ENCODE measurements around the gene C19orf73.
"Not testable (repeated sequence)": the region's sequence is repeated elsewhere in the genome, so short reads cannot be mapped to it uniquely, and the experiment has no call there.

The C19orf73 gene

DNA sequence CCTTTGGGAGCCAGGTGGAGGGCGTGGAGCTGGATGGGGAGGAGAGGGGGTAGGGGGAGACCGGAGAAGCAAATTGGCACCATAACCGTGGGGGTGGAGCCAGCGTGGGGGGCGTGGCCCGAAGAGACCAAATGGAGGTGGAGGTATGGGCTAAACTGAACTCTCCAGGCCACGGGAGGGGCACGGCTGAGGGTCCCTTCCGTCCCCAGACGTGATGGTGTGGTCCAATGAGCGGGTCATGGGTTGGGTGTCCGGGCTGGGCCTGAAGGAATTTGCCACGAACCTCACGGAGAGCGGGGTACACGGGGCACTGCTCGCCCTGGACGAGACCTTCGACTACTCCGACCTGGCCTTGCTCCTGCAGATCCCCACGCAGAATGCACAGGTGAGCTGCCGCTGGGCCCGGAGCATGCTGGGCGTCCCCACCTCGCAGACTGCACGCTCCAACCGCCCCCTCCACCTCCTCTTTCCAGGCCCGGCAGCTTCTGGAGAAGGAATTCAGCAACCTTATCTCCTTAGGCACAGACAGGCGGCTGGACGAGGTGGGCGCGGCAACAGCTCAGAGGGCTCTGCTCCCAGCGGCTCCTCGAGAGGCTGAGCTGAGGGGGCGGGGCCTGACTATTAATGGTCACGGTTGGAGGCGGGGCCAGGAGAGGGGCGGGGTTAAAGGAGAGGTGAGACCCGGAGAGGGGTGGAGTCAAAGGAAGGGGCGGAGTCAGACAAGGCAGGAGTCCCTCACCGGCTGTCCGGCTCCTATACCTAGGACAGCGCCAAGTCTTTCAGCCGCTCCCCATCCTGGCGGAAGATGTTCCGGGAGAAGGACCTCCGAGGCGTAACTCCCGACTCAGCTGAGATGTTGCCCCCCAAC lies 30.1 kb upstream of the C19orf73 start:
- DNase-seq (ENCODE audit: low spot score): peak; percentile 97

DNA sequence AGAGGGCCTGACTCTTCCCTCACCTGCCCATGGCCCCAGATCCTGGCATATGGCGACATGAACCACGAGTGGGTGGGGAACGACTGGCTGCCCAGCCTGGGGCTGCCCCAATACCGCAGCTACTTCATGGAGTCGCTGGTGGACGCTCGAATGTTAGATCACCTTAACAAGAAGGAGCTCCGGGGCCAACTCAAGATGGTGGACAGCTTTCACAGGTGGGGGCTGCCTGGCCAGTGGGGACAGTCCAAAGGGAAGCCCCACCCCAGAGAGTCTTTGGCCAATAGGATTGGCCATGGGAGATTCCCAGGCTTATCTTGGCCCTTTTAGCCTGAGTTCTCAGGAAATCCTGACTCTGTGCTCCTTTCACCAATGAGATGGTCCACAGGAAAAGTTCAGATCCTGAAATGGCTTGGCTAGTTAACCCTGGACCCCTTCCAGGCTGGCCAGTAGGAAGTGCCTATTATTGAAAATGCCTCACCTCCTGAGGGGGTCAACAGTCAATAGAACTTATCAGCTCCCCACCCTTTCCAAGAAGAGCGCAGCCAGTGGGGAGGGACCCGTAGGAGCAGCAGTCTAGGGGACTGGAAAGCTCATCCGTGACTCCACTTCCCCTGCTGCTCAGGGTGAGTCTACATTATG lies 29.2 kb upstream of the C19orf73 start:
- no peak for DNase-seq (ENCODE audit: low spot score)

DNA sequence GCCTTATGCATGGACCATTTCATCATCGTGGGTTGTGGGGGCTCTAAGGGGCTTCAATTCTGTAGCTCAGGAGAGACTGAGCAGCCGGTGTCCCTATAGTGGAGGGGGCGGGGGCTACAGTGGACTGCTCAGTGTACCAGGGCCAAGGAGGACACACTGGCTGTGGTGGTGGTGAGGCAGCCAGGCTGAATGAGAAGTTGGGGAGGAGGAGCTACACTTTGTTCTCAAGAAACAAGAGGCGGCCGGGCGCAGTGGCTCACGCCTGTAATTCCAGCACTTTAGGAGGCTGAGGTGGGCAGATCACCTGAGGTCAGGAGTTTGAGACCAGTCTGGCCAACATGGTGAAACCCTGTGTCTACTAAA lies 27.4 kb upstream of the C19orf73 start:
- not testable (repeated sequence) for DNase-seq (ENCODE audit: low spot score)

DNA sequence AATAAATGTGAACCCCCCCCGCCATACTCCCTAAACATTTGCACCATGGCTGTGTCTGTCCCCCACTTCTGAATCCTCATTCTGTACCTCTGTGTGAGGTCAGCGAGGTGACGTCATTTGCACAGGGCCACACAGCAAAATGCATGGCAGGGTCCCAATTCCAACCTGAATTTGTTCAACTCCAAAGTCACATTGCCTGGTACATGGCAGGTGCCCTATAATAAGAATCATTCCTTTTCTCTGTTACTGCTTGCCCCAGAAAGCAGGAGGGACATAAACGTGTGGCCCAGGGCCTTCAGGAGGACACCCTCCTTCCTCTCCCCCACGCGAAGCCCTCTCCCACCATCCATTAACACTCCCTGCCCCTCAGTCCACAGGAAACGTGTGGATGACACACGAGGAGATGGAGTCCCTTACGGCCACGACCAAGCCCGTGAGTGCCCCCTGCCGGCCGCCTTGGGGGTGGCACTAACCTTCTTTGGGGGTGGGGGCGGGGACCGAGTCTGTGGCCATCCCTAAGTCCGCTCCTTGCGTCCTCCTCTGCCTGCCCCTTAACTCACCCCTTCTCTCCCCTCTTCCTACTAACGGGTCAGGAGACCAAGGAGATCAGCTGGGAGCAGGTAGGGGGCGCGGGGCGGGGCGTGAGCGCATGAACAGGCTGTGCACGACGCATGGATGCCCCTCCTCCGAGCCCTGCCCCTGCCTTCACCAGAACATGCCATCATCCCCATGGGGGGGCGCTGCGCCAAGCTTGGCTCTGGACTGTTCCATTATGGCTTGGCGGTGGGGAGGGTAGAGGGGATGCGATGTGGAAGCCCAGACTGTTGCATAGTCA lies 26.8 kb upstream of the C19orf73 start:
- DNase-seq (ENCODE audit: low spot score): peak; percentile 73

DNA sequence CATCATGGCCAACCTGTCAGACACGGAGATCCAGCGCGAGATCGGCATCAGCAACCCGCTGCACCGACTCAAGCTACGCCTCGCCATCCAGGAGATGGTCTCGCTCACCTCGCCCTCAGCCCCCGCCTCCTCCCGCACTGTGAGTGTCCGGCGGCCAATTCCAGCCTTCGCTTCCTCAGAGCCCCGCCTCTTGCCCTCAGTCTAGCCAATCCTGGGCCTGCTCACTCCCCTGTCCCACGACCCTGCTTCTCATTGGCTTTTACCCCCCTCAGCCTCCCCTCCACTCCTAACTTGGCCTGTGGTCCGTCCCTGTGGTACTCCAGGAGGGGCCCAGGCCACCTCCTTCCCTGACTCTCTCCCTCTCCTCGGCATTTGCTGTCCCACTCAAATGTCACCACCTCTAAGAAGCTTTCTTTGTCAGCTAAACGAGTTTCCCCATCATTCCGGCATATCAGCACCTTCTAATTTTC lies 24.0 kb upstream of the C19orf73 start:
- DNase-seq (ENCODE audit: low spot score): peak; percentile 68

DNA sequence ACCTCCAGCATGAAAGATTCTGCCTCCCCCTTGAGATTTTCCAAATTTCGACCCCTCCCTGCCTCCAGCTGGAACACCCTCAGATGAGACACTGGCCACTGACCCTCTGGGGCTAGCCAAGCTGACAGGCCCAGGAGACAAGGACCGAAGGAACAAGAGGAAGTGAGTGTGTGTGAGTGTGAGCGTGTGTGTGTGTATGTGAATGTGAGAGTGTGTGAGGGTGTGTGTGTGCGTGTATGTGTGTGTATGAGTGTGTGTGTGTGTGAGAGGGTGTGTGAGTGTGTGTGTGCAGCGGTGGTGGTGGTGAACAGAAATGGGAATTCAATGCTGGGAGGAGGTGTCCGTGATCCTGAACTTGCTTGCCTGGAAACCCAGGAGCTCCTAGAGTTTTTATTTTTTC lies 22.4 kb upstream of the C19orf73 start:
- no peak for DNase-seq (ENCODE audit: low spot score)

DNA sequence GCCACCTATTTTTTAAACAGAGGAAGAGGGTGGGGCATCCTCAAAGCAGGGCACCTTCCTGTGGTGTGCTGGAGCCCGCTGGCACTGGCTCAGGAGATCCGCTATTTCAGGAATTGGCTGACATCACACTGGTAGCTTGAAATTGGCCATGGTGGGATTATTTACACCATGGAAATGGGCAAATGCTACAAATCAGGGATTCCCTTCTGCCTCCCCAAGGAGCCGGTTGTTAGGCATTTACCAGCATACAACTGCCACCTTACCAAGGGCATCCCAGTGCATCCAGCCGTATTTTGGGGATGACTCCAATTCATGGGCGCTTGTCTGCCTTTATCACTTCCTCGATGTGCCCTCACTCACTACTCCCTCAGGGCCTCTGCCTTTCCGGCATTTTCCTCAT lies 22.0 kb upstream of the C19orf73 start:
- no peak for DNase-seq (ENCODE audit: low spot score)

DNA sequence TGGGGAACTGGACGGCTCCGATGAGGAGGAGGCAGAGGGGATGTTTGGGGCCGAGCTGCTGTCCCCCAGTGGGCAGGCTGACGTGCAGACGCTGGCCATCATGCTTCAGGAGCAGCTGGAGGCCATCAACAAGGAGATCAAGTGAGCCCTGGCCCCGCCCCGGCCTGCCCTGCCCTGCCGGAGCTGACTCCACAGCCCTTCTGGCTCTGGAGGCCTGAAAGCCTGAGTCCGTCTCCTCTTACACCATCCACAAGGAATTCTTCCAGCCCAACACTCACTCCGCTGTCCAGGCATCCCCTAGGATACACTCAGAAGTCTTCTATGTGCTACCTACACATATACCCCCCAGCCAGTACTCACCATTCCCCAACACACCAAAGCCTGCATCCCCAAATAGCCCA lies 17.8 kb upstream of the C19orf73 start:
- DNase-seq (ENCODE audit: low spot score): no peak

DNA sequence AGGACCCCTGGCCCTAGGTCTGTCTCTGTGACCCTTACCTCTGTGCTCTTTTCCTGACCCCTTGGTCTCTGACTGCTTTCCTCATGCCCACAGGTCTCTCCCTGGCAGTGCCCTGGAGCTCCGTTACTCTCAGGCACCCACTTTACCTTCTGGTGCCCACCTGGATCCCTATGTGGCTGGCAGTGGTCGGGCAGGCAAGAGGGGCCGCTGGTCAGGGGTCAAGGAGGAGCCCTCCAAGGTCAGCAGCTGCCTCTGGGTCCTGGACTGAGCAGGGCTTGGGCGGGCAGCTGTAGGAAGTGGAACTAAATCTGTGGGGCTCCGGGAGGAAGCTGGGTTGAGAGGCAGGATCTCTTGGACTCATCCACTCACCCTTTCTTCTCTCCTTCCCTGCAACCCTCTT lies 16.7 kb upstream of the C19orf73 start:
- DNase-seq (ENCODE audit: low spot score): no peak

DNA sequence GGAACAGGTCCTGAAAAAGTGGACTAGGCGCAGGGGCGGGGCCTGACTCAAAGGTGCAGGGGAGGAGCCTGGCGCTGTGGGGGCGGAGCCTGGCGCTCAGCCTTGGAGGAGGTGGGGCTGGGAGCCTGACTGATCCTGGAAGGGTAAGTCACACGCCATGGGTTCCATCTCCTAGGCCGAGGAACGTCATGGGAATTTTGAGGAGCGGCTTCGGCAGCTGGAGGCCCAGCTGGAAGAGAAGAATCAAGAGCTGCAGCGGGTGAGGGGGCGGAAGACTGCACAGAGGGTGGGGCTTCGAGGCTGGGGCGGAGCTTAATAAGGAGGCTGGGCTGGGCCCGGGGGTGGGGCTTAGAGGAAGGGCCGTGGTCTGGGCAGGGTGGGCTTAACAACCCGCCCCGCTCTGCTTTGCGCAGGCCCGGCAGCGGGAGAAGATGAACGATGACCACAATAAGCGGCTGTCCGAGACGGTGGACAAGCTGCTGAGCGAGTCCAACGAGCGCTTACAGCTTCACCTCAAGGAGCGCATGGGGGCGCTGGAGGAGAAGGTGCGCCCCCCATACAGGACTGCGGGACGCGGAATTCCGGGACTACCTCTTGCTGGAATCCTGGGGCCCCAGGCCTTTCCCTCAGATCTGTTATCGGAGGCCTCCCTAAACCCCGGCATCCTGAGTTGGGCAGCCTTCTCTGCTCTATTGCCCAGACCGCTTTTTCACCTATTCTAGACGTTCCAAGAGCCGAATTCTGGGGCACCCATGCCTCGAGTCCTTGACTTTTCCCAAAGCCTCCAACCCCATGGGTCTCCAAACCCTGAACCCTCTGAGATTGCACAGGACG lies 14.9 kb upstream of the C19orf73 start:
- DNase-seq (ENCODE audit: low spot score): peak; percentile 77

DNA sequence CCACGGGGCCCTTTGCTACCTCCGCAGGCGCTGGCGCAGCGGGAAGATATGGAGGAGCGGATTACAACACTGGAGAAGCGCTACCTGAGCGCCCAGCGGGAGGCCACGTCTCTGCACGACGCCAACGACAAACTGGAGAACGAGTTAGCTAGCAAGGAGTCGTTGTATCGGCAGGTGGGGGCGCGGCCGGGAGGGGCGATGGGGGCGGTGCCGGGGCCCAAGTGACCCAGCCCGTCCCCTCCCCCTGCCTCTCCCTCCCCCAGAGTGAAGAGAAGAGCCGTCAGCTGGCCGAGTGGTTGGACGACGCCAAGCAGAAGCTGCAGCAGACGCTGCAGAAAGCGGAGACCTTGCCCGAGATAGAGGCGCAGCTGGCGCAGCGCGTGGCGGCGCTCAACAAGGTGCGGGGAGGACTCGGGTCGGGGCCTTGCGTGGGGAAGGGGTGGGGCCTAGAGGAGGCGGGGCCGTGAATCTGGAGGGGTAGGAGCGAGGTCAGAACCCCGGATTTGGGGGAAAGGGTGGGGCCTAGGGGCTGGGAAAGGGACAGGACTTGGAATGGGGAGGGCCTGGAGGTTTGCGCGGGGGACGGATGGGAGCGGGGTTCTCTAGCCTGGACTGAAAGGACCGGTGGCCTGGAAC lies 14.1 kb upstream of the C19orf73 start:
- DNase-seq (ENCODE audit: low spot score): peak; percentile 14

DNA sequence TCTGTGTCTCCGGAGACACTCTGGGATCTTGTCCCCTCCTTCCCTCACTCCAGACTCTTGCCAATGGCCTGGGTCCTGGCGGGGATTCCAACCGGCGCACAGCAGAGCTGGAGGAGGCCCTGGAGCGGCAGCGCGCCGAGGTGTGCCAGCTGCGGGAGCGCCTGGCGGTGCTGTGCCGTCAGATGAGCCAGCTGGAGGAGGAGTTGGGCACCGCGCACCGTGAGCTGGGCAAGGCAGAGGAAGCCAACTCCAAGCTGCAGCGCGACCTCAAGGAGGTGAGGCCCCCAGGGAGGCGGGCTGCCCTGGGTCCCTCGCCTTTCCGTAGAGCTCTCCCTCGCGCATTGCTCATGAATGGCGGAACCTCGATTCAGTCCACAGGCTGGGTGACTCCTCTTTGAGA lies 11.4 kb upstream of the C19orf73 start:
- no peak for DNase-seq (ENCODE audit: low spot score)

DNA sequence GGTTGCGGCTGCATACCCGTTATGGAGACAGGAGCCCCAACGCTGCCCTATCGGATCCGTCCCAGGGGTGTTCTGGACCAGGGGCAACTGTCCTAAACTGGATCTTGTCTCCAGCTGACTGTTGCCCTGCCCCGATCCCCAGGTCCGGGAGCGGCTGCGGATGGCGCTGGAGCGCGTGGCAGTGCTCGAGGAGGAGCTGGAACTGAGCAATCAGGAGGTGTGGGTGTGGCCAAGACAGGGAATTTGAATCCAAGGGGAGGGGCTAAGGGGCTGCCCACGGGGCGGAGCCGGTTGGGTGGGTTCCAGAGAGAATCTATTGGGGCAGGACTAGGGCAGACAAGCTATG lies 10.3 kb upstream of the C19orf73 start:
- no peak for DNase-seq (ENCODE audit: low spot score)

DNA sequence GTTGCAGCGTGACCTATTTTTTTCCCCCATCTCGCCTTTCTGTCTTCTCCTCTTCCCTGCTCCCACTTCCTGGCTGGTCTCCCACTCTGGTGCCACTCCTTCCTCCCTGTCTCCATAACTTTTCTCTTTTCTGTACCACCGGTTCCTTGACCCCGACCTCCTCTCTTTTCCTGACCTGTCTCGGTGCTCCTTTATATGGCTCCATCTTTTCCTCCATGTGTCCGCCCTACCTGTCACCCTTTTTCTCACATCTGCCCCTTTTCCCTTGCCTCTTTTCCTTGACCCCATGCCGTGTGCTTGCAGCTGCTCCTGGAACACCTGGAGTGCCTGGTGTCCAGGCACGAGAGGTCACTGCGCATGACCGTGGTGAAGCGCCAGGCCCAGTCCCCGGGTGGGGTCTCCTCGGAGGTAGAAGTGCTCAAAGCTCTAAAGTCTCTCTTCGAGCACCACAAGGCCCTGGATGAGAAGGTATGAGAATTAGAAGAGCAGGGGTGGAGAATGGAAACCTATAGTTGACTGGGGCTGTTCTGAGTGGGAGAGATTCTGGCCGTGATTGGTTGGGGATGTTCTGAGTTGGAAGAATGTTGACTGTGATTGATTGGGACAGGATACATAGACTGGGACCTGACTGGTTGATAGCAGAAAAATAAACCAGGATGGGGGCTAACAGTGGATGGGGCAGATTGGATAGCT lies 9.7 kb upstream of the C19orf73 start:
- no peak for DNase-seq (ENCODE audit: low spot score)

DNA sequence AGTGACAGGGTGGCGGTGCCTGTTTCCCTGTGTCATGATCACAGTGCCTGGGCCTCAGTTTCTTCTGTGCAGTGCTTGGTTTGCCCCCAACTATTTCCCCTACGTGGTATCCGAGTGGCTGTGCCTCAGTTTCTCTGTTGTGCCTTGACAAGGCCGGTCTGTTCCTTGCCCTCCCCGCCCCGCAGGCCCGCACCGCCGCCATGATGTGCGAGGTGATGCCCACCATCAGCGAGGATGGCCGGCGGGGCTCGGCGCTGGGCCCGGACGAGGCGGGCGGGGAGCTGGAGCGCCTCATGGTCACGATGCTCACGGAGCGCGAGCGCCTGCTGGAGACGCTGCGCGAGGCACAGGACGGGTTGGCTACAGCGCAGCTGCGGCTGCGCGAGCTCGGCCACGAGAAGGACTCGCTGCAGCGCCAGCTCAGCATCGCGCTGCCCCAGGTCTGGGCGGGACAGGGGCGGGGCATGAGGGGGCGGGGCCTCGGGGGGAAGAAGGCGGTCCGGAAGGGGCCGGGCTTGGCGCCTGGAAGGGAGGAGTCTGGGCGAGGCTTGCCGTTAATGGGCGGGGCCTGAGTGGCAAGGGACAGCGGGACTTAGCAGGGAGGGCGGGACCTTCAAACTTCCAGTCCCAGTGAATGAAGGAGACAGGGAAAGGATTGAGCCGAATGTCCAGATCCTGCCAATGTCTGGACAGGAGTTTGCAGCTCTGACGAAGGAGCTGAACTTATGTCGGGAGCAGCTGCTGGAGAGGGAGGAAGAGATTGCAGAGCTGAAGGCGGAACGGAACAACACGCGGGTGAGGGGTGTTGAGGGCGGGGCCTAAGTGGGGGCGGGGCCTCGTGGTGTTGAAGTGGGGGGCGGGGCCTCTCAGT lies 9.0 kb upstream of the C19orf73 start:
- DNase-seq (ENCODE audit: low spot score): peak; percentile 97

DNA sequence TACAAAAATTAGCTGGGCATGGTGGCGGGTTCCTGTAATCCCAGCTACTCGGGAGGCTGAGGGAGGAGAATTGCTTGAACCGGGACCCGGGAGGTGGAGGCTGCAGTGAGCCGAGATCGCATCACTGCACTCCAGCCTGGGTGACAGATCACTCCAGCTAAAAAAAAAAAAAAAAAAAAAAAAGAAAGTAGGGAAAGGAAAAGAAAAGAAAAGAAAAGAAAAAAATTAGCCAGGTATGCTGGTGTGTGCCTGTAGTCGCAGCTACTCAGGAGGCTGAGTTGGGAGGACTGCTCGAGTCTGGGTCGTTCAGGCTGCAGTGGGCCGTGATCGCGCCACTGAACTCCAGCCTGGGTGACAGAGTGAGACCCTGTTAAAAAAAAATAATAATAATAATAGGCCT lies 8.3 kb upstream of the C19orf73 start:
- not testable (repeated sequence) for DNase-seq (ENCODE audit: low spot score)

DNA sequence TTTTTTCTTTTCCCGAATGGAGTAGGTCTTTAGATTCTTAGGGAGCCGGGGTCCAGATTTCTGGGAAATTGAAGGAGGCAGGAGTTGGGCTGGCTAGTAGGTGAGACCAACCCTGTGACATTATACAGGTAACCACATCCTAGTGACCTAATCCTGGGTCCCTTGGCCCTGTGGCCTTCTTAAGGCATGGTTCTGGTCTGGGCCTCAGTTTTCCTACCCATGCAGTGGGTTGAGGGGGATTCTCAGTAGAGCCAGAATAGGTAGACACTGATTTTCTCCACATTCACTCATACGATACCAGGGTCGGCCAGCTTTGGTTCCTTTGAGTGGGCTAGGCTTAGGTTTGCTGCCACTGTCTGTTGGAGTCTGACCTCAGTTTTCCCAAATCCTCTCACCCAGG lies 7.6 kb upstream of the C19orf73 start:
- DNase-seq (ENCODE audit: low spot score): no peak

DNA sequence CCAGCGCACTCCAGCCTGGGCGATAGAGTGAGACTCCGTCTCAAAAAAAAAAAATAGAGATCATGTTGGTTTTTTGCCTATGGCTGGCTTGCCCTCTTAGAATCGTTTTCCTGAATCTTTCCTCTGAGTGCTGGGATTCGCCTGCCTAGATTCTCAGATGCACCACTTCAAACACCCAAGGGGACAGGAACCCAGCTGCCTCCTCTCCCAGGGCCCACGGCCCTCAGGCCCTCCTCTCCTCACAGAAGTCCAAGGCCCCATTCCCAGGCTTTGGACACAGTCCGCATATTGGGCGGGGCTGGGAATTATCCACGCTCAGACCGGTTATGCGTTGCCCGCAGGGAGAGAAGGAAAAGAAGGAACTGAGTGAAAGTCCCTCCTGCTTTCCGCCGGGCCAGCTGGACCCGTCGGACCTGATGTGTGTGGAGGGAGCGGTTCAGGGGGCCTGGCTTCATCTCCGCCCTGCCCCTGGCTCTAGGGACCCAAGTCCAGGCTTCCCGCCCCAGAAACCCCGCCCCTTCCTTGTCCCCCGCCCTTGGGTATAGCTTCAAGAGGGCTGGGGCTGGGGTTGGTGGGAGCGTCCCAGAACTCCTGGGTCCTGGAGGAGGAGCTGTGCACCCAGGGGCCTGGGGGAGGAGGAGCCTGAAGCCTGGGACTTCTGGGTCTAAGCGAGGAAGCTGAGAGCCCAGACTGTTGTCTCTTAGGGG lies 6.2 kb upstream of the C19orf73 start:
- no peak for DNase-seq (ENCODE audit: low spot score)

DNA sequence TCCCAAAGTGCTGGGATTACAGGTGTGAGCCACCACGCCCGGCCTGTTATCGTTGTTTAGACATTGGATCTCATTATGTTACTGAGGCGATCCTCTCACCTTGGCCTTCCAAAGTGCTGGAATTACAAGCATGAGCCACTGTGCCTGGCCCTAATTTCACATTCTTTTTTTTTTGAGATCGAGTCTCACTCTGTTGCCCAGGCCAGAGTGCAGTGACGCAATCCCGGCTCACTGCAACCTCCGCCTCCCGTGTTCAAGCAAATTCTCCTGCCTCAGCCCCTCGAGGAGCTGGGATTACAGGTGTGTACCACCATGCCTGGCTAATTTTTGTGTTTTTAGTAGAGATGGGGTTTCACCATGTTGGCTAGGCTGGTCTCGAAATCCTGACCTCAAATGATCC lies 4.3 kb upstream of the C19orf73 start:
- not testable (repeated sequence) for DNase-seq (ENCODE audit: low spot score)

Data from hematopoietic multipotent progenitor cell treated with erythropoietin and hydrocortisone succinate and interleukin-3 and kit ligand, for 15 days (in vitro differentiated cells).